COLO829 (cell line): ENCODE measurements around the gene PTEN.
"Not testable (repeated sequence)": the region's sequence is repeated elsewhere in the genome, so short reads cannot be mapped to it uniquely, and the experiment has no call there.

Experiments
- DNase-seq: peaks from one replicate; pipeline ENCODE4 v3.0.0; 2012; ENCODE audit warnings: low spot score

PTEN gene

DNA sequence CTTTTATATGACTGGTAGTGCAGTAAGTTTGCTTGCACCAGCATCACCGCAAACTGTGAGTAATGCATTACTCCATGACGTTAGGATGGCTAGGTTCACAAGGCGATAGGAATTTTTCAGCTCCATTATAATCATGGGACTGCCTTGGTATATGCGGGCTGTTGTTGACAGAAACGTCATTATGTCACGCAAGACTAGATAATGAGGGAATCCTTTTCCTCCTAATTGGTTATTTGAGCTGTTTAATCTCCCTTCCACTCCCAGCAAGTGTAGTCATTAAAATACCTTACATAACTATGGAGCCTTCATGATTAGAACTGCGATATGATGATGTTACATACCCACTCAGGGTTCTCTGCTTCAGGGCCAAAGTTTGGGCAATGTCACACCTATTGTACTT, 17.4 kb upstream of the PTEN start:
- DNase-seq = no peak

DNA sequence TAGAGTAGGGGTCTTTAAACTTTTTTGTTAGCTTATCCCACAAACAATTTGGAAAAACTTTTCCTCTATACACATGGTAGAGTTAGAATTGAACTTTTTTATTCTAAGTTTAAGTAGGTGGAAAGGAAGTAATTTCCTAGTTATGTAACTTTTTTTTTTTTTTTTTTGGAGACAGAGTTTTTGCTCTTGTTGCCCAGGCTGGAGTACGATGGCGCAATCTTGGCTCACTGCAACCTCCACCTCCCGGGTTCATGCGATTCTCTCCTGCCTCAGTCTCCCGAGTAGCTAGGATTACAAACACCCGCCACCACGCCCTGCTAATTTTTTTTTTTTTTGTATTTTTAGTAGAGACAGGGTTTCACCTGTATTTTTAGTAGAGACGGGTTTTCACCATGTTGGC, 16.7 kb upstream of the PTEN start:
- DNase-seq = not testable (repeated sequence)

DNA sequence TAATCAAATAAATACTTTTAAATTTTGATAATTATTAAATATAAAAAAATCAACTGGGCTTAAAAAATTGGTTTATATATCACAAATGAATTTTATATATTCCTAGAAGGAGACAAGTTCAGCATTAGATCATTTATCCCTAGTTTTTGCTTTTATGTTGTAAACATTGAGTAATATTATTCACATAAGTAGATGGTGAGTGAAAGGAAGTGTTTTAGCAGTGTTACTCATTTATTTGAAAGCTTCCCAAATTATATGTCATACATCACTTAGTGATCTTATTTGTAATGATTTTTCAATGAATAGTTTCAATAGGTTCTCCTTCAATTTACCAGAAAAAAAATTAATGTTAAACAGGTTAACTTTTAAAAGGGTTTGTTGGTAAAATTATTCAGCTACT, 15.9 kb upstream of the PTEN start:
- DNase-seq = no peak

DNA sequence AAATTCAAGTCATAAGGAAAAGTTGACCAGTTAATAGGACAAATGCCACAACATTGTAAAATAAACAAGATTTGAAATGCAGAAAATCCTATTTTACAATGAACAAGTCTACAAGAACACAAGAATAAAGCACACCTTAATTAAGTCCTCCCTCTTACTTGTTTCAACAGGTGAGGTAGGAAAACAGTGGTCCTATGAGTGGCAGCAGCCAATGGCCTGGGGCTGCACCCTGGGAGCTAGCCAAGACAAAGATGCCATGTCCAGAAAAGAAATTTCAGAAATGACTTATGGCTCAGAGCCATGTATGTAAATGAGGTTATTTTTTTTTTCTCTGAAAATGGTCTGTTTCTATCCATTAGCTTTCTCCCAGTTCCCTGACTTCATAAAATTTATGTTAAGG, 14.4 kb upstream of the PTEN start:
- no peak for DNase-seq

DNA sequence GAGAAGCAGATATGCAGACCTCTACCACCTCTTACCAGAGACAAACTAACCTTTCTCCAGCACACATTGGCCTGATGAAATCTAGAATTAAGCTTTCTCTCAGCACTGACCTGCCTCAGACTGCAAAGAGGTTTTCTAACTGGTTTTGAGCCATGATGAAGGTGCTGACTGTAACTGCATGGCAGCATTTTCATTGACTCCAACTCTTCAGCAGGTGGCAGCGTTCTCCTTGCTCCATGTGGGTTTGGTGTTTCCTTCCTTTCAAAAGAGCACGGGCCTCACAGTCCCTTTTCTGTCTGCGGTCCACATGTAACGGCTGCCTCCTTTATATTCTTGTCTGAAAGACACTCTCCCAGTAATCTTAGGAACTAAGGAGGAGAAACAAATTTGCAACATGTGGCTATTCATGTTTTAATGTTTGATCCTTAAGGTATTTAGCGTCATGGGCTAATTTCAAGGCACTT, 12.7 kb upstream of the PTEN start:
- peak; percentile 48 for DNase-seq

DNA sequence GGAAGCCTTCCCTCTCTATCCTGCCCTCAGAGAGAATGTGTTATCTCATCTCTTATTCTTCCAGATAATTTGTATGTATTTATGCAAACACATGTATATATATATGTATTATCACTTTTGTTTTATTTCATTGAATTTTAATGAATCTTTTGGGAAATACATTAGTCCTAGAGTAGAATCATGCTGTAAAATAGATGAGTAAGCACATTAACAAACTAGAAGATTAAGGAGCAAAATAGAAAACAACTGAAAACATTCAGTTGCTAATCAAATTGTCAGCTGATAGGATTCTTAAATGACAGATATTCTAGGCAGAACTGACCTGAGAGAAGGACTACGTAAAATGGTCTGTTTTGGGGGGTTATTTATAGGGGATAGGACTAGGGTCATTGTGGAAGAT, 11.3 kb upstream of the PTEN start:
- DNase-seq = no peak

DNA sequence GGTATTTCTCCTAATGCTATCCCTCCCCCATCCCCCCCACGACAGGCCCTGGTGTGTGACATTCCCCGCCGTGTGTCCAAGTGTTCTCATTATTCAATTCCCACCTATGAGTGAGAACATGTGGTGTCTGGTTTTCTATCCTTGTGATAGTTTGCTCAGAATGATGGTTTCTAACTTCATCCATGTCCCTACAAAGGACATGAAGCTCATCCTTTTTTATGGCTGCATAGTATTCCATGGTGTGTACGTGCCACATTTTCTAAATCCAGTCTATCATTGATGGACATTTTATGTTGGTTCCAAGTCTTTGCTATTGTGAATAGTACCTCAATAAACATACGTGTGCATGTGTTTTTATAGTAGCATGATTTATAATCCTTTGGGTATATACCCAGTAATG, 8.2 kb upstream of the PTEN start:
- not testable (repeated sequence) for DNase-seq

DNA sequence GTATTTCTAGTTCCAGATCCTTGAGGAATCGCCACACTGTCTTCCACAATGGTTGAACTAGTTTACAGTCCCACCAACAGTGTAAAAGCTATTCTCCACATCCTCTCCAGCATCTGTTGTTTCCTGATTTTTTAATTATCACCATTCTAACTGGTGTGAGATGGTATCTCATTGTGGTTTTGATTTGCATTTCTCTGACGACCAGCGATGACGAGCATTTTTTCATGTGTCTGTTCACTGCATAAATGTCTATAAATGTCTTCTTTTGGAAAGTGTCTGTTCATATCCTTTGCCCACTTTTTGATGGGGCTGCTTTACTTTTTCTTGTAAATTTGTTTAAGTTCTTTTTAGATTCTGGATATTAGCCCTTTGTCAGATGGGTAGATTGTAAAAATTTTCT, 7.8 kb upstream of the PTEN start:
- DNase-seq = not testable (repeated sequence)

DNA sequence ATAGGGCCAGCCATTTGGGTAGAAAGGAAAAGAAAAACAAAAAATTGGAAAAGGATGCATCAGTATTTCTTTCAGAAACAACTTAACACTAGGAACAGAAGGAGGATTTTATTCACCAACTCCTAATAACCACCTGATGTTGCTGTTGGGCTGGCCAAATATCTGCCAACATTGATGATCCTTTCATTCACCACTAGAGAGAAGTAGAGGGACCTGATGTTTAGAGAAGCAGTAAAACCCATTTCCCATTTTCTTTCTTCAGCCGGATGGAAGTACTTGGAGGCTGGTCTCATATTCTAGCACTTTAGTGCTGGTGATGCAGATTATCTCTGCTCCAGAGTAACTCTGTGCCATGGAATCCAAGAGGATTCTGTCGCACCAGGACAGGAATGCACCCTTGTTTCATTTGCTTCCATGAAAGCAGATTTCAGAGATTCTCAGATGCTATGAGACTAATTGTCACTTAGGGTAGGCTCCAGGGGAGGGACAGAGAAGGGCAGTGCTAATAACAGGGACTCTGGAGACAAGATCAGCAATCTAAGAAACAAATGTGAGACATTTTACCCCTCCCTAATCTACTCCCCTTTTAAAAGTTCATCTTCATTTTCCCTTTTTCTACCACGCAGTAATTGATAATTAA, 3.1 kb upstream of the PTEN start:
- peak; percentile 57 for DNase-seq

DNA sequence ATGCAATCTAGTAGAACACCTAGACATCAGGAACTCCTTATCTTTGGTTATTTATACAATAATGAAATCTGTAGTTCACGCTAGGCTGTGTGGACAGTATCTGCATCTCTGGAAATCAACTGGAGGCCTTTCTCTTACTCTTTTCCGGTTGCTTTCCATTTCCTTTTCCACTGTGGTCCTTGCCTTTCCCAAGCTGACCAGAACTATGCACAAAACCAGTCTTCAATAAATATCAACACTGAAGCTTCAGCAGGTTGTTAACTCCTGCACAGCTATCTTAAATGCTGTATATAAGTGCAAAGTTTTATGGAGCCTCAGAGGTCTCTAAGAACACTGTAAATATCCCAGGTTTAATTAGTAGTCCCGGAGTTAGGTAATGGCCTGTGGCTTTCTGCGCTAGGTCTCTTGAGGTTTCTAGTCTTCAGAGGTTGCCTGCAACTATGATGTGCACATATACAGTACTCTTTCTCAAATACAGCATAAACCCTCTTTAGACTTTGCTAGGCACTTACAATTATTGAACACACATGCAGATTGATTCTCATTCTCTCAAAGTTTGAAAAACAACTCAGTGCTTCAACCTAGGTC, 2.5 kb upstream of the PTEN start:
- no peak for DNase-seq

DNA sequence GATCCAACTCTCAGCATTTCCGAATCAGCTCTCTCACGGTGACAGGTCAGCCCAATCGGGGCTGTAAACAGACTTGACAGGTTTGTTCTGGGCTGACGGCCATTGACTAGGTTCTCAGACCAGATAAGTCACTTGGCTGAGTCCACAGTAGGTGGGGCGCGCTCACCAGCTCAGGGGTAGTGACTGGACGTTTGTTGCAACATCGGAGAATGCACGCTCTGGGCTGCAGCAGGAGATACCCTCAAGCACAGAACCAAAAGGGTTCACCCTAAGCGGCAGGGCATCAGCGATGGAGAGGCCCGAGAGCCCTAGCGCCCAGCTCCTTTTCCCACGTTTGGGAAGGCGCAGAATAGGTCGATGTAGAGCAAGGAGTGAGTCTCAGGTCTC, 1.9 kb upstream of the PTEN start:
- no peak for DNase-seq

DNA sequence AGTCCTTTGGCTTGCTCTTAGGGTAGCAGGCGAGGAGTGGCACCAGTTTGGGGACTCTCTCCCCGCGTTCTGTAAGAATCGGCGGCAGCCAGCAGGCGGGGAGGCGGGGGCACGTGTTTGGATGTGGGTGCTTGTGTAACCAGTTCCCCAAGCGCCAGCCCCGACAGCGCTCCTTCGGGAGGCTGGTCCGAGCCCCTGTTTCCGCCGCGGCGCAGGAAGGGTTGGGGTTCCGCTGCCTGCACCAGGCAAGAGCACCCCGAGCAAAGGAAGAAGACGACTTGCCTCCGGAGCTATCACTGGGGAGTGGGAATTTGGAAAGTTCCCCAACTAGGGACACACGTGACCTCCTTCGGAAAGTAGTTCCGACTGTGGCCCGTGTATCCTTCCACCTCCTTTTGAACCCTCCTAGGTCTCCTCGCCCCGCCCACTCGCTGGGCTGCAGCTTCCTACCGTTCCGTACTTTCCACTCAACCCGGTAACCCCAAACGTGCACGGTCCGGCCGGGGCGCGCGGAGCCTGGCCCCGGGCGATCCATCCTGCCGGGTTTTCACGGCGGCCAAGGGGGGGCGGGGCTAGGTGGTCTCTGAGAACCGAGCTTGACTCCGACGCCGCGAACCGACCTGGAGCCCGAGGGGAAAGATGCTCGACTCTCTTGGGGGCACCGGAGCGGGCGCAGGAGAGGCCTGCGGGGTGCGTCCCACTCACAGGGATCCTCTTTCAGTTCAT, 1.3 kb upstream of the PTEN start:
- no peak for DNase-seq

DNA sequence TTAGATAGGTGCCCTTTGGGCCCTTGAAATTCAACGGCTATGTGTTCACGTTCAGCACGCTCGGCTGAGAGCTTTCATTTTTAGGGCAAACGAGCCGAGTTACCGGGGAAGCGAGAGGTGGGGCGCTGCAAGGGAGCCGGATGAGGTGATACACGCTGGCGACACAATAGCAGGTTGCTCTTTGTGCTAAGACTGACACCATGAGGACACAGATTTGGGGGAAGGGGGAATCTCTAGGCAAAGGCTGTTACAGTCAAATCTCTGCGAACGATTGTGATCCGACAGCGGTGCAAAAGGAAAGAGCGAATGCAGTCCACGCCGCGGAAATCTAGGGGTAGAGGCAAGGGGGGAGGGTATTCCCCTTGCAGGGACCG, 759 bp upstream of the PTEN start:
- no peak for DNase-seq

DNA sequence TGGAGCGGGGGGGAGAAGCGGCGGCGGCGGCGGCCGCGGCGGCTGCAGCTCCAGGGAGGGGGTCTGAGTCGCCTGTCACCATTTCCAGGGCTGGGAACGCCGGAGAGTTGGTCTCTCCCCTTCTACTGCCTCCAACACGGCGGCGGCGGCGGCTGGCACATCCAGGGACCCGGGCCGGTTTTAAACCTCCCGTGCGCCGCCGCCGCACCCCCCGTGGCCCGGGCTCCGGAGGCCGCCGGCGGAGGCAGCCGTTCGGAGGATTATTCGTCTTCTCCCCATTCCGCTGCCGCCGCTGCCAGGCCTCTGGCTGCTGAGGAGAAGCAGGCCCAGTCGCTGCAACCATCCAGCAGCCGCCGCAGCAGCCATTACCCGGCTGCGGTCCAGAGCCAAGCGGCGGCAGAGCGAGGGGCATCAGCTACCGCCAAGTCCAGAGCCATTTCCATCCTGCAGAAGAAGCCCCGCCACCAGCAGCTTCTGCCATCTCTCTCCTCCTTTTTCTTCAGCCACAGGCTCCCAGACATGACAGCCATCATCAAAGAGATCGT, 598 bp downstream of the PTEN start:
- not testable (repeated sequence) for DNase-seq

DNA sequence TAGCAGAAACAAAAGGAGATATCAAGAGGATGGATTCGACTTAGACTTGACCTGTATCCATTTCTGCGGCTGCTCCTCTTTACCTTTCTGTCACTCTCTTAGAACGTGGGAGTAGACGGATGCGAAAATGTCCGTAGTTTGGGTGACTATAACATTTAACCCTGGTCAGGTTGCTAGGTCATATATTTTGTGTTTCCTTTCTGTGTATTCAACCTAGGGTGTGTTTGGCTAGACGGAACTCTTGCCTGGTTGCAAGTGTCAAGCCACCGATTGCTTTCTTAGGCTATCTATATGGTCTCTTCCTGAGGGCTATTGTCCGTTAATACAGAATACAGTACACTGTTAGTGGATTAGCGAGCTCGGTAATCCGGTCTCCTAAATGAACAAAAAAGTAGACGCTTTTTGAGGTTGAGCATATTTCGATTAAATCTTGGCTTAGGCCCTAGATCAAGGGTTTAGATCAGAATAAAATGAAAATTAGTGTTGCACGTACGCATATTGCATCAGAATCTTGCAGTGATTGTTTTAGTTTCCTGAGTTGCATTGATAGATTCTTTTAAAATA, 1.2 kb downstream of the PTEN start:
- DNase-seq = no peak

DNA sequence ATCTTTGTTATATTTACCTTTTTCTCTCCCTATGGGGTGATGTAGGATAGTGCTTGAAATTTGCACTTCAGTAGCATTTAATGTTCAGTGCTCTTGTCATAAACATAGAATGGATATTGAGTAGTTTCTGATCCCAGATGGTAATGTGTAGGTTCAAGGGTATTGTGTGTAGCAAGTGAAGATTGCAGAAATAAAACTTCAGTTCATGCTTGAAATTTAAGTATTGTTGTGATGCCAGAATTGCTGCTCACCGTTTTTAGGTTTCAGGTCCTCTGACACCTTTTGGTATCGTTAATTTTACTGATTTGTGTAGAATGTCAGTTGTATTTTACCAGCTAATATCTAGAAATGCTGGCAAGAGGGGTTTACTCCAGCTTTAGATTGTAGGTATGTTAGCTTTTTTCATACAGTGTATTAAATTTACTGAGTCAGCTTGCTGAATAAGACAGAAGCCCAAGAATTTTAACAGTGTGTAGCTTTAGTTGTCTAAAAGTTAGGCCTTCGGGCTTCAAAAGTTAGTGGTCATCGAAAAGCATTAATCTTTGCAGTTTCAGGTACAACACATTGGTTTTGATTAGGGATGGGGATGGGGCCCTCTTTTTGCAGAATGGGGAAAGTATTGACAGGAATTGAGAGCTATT, 1.9 kb downstream of the PTEN start:
- DNase-seq = no peak

DNA sequence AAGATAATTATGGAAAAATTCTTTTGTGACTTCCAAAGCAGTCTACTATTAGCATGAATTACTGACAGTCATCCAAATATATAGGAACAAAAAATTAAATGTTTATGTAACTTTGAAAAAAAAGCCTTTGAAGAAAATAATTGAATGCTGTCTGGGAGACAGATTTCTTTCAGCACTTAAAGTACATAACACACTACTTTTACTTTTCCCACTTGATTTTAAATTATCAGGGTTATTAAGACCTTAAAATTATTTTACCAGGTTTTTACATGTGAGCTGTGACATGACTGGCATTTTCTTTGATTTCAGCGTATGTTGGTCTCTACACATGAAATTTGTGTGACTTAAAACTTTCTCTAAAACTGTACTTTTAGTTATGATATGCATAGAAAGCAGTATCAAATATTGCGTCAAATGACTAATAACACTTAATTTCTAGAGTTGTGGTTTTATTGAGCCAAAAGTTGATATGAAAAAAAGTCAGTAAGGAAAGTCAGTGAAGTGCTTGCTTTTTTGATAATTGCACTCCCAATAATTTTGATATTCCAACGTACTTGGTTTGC, 3.1 kb downstream of the PTEN start:
- no peak for DNase-seq

DNA sequence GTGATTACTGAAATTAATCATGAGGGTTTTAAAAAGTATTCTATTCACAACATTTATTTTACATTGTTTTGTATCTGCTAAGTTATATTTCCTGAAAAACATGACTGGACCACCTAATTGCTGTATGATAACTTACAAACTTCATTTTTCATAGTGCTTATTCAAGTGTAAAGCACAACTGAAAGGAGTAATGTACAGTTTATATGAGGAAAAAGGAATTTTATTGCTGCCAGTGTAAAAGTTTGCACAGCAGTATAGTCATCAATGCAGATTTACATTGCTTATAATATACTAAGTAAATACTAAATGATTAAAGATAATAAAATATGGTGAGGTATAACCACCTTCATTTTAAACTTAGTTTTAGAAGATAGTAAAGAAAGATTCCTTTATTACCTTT, 4.0 kb downstream of the PTEN start:
- no peak for DNase-seq

DNA sequence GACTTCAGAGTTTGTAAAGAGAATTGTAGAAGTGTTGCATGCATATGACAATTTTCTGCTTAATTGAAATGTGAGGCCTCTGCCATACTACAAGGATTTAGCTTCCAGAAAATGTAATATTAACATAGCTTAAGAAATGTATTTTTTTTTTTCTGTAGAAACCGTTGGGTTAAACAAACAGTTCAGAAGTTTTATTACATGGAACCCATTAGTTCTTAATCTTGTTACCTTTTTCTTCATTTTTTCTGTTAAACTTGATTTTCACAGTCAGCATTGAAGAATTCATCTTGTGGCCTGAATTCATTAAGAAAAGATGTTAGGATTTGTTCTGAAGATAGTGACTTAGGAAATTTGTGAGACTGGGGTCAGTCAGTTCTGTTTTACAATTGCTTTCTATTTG, 4.9 kb downstream of the PTEN start:
- no peak for DNase-seq

DNA sequence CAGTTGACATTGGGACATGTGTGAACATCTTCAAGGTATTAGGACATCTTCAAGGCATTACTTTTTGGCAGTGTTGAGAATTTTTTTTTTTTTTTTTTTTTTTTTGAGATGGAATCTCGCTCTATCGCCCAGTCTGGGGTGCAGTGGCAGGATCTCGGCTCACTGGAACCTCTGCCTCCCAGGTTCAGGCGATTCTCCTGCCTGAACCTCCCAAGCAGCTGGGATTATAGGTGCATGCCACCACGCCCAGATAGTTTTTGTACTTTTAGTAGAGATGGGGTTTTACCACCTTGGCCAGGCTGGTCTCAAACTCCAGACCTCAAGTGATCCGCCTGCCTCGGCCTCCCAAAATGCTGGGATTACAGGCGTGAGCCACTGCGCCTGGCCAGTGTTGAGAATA, 5.7 kb downstream of the PTEN start:
- DNase-seq = not testable (repeated sequence)

DNA sequence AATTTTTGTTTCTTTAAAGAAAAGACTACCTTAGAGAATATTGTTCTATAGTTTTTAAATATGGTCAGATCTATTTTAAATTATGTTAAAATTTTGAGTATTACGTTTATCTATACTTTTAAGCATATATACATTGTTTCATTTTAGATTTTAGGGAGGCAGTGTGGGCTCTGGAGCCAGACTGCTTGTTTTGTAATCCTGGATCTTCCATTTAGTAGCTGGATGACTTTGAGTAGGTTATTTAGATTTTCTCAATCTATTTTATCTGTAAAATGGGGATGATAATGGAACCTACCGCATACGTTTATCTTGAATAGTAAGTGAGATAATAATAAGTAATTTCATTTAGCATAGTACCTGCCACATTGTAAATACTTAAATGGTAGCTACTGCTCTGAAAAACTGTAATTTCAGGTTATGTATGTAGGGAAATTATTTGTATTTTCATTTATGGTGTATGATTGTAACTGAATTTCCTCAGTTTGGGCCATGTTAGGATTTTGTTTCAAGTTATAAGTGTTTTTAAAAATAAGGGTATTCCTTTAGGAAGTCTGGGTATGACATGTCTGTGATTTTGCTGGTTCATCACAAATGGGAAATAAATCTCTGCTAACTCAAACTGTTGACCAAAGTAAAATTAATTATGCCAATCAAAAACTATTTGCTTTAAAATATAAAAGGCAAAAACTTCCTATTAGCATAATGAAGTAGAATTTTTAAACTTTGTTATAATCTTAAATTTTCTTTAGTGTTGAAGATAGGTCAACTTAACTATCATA, 6.5 kb downstream of the PTEN start:
- no peak for DNase-seq
